Skin epidermis (tissue), 12 donors: Measurements from ENCODE around the gene C1orf56.
"Not testable (repeated sequence)": the region's sequence is repeated elsewhere in the genome, so short reads cannot be mapped to it uniquely, and the experiment has no call there.

Experiments used
- H3K27ac ChIP-seq, 21 experiments: fragments of 200-600 bp; sonication (generic) in 11 of 21; one replicate each; pipeline ENCODE4 v1.5.0; 2020; ENCODE audit warnings: mild to moderate bottlenecking in 3 of 21, inconsistent platforms in 2 of 21, moderate library complexity in 2 of 21
- H3K4me3 ChIP-seq, 7 experiments: fragments of 200-600 bp; sonication (generic) in 2 of 7; one replicate each; pipeline ENCODE4 v1.5.0; 2020; ENCODE audit warnings: inconsistent platforms in 2 of 7, mild to moderate bottlenecking in 2 of 7, moderate library complexity in 1 of 7

Gene C1orf56

GRCh38 chr1:151058692-151059091, 11.1 kb downstream of the C1orf56 start:
- peak overlapping the region; percentile 81 to 100 (median 96) for H3K27ac ChIP-seq
- peak overlapping the region; percentile 65 to 86 (median 80) for H3K4me3 ChIP-seq

DNA sequence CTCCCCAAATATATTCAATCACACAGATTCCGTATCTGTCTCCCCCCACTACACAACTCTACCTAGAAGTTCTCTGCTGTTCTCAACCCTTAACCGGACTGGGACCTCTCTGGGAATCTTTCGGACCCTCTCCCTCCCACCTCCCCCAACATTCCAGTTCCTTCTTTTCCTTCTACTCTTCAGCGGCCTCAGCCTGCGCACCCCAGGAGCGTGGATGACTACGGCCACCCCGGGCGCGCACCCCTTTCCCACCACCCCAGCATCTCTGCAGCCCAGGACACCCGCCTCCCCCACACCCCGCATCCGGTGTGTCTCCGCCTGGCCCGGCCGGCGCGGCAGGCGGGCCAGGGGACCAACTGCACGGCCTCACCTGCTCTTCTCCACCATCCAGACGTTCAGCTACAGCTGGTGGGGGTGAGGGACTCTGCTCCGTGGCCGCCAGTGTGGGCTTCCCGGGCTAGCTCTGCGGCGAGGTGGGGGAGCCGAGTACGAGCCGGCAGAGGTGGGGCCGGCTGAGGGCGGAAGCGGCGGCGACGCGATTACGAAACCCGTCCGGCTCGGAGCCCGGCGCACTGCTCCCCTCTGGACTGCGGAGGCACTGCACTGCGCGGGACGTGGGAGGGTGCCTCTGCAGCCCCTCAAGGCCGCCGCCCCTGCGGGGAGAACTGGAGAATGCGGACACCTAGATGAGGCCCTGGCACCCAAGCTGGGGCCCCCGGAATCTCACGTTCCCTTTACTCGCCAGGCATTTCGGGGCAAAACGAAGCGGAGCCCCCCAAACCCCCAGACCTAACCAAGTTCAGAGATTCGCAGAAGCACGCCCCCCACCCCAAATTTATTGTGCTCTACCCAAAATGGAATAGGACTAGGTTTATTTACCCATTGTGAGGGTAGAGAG, 11.8 kb downstream of the C1orf56 start, which contains the start of gene CDC42SE1:
Gene CDC42SE1, minus strand, starts transcription at position 514 of the 898 bp plus-strand sequence. CDS start 3,892 bp downstream, outside the sequence.
- peak within 1 kb of the TSS; percentile 81 to 100 (median 96) for H3K27ac ChIP-seq

GRCh38 chr1:151060007-151060656, 12.6 kb downstream of the C1orf56 start, which contains the start of gene MLLT11:
TSS of gene MLLT11 (plus strand) at chr1:151060397. CDS start at chr1:151067225, 6,828 bp downstream.
- Histone ChIP-seq H3K4me3 (peak within 1 kb of the TSS; percentile 65 to 86 (median 80)), H3K27ac (peak within 1 kb of the TSS; percentile 81 to 100 (median 96))

More for the DNA sequence above, 11.8 kb downstream of the C1orf56 start, which contains the start of gene CDC42SE1:
- peak within 1 kb of the TSS; percentile 65 to 86 (median 80) for H3K4me3 ChIP-seq

GRCh38 chr1:151060657-151061421, 13.3 kb downstream of the C1orf56 start:
- H3K4me3 ChIP-seq, result peak overlapping the region; percentile 65 to 86 (median 80)
- peak overlapping the region in 16 of 21 experiments; percentile 92 to 100 (median 98) for H3K27ac ChIP-seq

DNA sequence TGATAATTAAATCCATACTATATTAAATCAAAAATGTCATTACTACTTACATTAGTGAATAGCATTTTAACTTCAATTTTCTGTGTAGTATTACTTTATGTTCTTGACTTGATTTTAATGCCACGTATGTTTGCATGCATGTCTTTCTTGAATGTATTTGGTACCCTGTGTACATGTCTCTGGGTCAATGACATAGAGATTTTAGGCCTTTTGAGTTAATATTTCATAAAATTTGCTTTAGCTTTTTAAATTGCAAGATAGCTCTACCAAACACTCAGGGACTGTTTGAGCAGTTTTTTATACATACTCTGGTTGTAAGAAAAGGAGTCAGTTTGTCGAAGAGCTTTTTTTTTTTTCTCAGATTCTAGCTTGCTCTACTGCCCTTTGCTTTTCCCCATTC, 14.2 kb downstream of the C1orf56 start:
- H3K4me3 ChIP-seq, result no peak overlapping the region
- H3K27ac ChIP-seq, result no peak overlapping the region

GRCh38 chr1:151062741-151063371, 15.3 kb downstream of the C1orf56 start:
- H3K27ac ChIP-seq, result peak overlapping the region in 2 of 21 experiments; percentile 4 to 16
- H3K4me3 ChIP-seq, result no peak overlapping the region

DNA sequence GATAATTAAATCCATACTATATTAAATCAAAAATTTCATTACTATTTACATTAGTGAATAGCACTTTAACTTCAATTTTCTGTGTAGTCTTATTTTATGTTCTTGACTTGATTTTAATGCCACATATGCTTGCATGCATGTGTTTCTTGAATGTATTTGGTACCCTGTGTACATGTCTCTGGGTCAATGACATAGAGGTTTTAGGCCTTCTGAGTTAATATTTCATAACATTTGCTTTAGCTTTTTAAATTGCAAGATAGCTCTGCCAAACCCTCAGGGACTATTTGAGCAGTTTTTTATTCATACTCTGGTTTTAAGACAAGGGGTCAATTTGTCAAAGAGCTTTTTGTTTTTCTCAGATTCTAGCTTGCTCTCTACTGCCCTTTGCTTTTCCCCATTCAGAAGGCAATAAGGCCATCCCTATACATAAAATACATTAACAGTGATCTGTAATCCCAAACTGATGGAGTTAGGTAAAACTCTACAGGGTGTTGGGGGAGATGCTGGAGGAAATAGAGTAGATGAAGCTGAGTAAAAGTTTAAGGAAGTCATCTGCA, 17.6 kb downstream of the C1orf56 start:
- H3K27ac ChIP-seq, result no peak overlapping the region
- H3K4me3 ChIP-seq, result no peak overlapping the region

- no peak overlapping the region for H3K4me3 ChIP-seq
- no peak overlapping the region for H3K27ac ChIP-seq
Observed at GRCh38 chr1:151067185-151067584, 19.6 kb downstream of the C1orf56 start.

GRCh38 chr1:151069103-151069486, 21.5 kb downstream of the C1orf56 start:
- Histone ChIP-seq H3K4me3 (no peak overlapping the region), H3K27ac (peak overlapping the region in 7 of 21 experiments; percentile 94 to 100 (median 99))

DNA sequence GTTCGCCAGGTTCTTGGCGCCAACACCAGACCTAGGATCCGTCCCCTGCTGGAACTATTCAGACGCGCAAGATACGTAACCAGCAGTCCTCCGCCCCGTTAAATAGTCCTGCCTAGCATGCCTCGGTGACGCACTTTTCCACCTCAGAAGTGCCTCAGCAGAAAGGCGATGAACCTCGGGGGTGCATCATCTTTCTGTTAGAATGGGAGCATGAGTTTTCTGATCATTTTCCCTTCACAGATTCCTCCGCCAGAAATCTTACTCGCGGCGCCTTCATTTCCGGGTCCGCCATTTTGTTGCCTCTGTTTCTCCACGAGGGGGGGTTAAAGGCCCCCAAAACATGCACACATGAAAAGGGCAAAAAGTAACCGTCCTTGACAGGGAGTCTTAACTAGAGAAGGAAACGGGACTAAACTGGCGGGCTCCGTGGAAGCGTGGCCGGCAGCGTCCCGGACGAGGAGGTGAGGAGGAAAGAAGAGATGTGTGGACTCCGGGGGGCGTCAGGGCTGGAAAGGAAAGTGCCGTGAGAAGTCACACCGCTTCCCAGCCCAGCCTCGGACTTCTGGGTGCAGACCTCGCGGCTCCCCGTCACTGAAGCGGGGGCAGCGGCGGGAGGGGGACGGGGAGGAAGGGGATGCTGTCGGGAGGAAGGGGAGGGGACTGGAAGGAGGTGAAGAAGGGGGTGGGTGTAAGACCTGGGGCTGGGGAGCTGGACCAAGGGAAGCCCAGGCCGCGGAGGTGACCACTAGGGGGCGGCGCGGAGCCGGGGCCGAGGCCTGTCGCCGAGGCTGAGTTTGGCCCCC, 23.1 kb downstream of the C1orf56 start, which contains the start of gene GABPB2:
Gene GABPB2, plus strand, starts transcription at position 288 of the 803 bp plus-strand sequence. CDS start 17,429 bp downstream, outside the sequence.
- peak within 1 kb of the TSS; percentile 92 to 100 (median 99) for H3K27ac ChIP-seq
- peak within 1 kb of the TSS; percentile 57 to 91 (median 69) for H3K4me3 ChIP-seq

GRCh38 chr1:151072224-151072623, 24.7 kb downstream of the C1orf56 start:
- Histone ChIP-seq H3K27ac (peak overlapping the region in 8 of 21 experiments; percentile 4 to 99 (median 94)), H3K4me3 (no peak overlapping the region)

DNA sequence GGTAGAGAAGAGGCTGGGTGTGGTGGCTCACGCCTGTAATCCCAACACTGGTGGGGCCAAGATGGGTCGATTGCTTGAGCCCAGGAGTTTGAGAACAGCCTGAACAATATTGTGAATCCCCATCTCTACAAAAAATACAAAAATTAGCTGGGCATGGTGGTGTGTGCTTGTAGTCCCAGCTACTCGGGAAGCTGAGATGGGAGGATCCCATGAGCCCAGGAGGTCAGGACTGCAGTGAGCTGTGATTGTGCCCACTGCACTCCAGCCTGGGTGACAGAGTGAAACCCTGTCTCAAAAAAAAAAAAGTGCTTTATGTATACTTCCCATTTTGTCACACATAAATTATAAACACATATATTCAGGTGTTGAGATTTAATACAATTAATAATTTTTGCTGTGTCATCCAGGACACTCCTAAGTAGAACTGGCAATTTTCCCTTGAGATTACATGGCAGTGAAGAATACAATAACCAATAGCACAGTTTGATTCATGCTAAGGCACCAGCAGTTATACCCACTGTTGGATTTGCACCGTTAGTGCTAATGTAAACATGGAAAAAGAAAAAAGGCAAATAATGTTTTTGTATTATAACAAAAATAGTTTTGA, 38.5 kb downstream of the C1orf56 start:
- Histone ChIP-seq H3K27ac (no peak overlapping the region), H3K4me3 (no peak overlapping the region)

- H3K4me3 ChIP-seq, H3K27ac ChIP-seq: not testable (repeated sequence)
Observed at GRCh38 chr1:151097426-151097825, 49.9 kb downstream of the C1orf56 start.

GRCh38 chr1:151098126-151098525, 50.6 kb downstream of the C1orf56 start:
- Histone ChIP-seq H3K4me3 (no peak overlapping the region), H3K27ac (no peak overlapping the region)
